ENCODE data around the gene PPP1CC.
"Not testable (repeated sequence)": the region's sequence is repeated elsewhere in the genome, so short reads cannot be mapped to it uniquely, and the experiment has no call there.

The PPP1CC gene

GRCh38 chr12:110725267-110725666 lies 17.4 kb downstream of the PPP1CC start:
- DNase-seq (ENCODE audit: low spot score) = no peak

GRCh38 chr12:110722892-110723291 lies 19.8 kb downstream of the PPP1CC start:
- DNase-seq (ENCODE audit: low spot score) = not testable (repeated sequence)

- no peak for DNase-seq (ENCODE audit: low spot score)
These were observed 21.1 kb downstream of the PPP1CC start for GRCh38 chr12:110721570-110721969.

- no peak for DNase-seq (ENCODE audit: low spot score)
These were observed 22.2 kb downstream of the PPP1CC start for GRCh38 chr12:110720516-110720915.

GRCh38 chr12:110718222-110718908 lies 24.3 kb downstream of the PPP1CC start:
- no peak for DNase-seq (ENCODE audit: low spot score)

- no peak for DNase-seq (ENCODE audit: low spot score)
These were observed 25.7 kb downstream of the PPP1CC start for GRCh38 chr12:110717037-110717436.

- DNase-seq (ENCODE audit: low spot score) = no peak
These were observed 33.8 kb downstream of the PPP1CC start for GRCh38 chr12:110708917-110709316.

- no peak for DNase-seq (ENCODE audit: low spot score)
These were observed 37.4 kb downstream of the PPP1CC start for GRCh38 chr12:110705309-110705708.

- no peak for DNase-seq (ENCODE audit: low spot score)
These were observed 37.9 kb downstream of the PPP1CC start for GRCh38 chr12:110704750-110705149.

- DNase-seq (ENCODE audit: low spot score) = no peak
These were observed 38.5 kb downstream of the PPP1CC start for GRCh38 chr12:110704231-110704630.

GRCh38 chr12:110702081-110702480 lies 40.6 kb downstream of the PPP1CC start:
- DNase-seq (ENCODE audit: low spot score) = no peak

GRCh38 chr12:110699591-110700445 lies 42.9 kb downstream of the PPP1CC start:
- DNase-seq (ENCODE audit: low spot score) = no peak

- DNase-seq (ENCODE audit: low spot score) = peak; percentile 65
These were observed 44.4 kb downstream of the PPP1CC start for GRCh38 chr12:110698171-110698902.

- DNase-seq (ENCODE audit: low spot score) = no peak
These were observed 45.5 kb downstream of the PPP1CC start for GRCh38 chr12:110697236-110697635.

- DNase-seq (ENCODE audit: low spot score) = no peak
These were observed 46.4 kb downstream of the PPP1CC start for GRCh38 chr12:110696283-110696682.

GRCh38 chr12:110694330-110694901 lies 48.3 kb downstream of the PPP1CC start:
- DNase-seq (ENCODE audit: low spot score) = peak; percentile 50

- DNase-seq (ENCODE audit: low spot score) = no peak
These were observed 49.0 kb downstream of the PPP1CC start for GRCh38 chr12:110693731-110694130.

GRCh38 chr12:110690127-110690430 lies 52.6 kb downstream of the PPP1CC start:
- DNase-seq (ENCODE audit: low spot score) = no peak

- no peak for DNase-seq (ENCODE audit: low spot score)
These were observed 53.2 kb downstream of the PPP1CC start for GRCh38 chr12:110689281-110690126.

GRCh38 chr12:110688446-110689280 lies 54.0 kb downstream of the PPP1CC start, which contains the start of gene HVCN1:
Gene HVCN1, minus strand, starts transcription at chr12:110689115. Its CDS starts 5,870 bp downstream, at chr12:110683245.
- no peak for DNase-seq (ENCODE audit: low spot score)

Data from globus pallidus (tissue), 1 donor.